Neural cell (in vitro differentiated cells): ENCODE measurements around the gene CBLIF. TPM values are rescaled to one million over a fixed set of nuclear protein-coding genes. Genes with fewer than 3 reads are reported as not detected.
"Not testable (repeated sequence)": the region's sequence is repeated elsewhere in the genome, so short reads cannot be mapped to it uniquely, and the experiment has no call there.

Source experiments
- H2AFZ ChIP-seq: fragments of 200-600, 300-800 bp; sonication (generic), shearing (Covaris generic); 2 replicates; pipeline ENCODE4 v1.6.0; 2014; ENCODE audit warnings: low read depth, mild to moderate bottlenecking, antibody characterized with exemption, low read length, moderate library complexity
- H3F3A ChIP-seq: fragments of 200-600 bp; shearing (Covaris generic); 2 replicates; pipeline ENCODE4 v1.6.1; 2016; ENCODE audit warnings: mild to moderate bottlenecking, moderate library complexity, mixed read lengths, antibody characterized with exemption, low read length; ENCODE audit not compliant: insufficient read depth, poor library complexity, severe bottlenecking
- H3K27ac ChIP-seq: fragments of 200-600, 300-800 bp; sonication (generic), shearing (Covaris generic); 2 replicates; pipeline ENCODE4 v1.5.1; 2014; ENCODE audit warnings: mild to moderate bottlenecking, low read length, moderate library complexity
- H3K27me3 ChIP-seq: fragments of 300-800, 200-600 bp; sonication (generic), shearing (Covaris generic); 2 replicates; pipeline ENCODE4 v1.6.0; 2014; ENCODE audit warnings: mild to moderate bottlenecking, low read depth, low read length, moderate library complexity; ENCODE audit not compliant: insufficient read depth
- H3K36me3 ChIP-seq: fragments of 300-800, 200-600 bp; sonication (generic), shearing (Covaris generic); 2 replicates; pipeline ENCODE4 v1.5.1; 2014; ENCODE audit warnings: mild to moderate bottlenecking, antibody characterized with exemption, low read length, moderate library complexity; ENCODE audit not compliant: insufficient read depth
- H3K4me2 ChIP-seq: fragments of 300-800, 200-600 bp; sonication (generic), shearing (Covaris generic); 2 replicates; pipeline ENCODE4 v1.6.0; 2014; ENCODE audit warnings: mild to moderate bottlenecking, low read length
- H3K4me3 ChIP-seq: fragments of 300-800, 200-600 bp; sonication (generic), shearing (Covaris generic); 2 replicates; pipeline ENCODE4 v1.5.1; 2014; ENCODE audit warnings: mild to moderate bottlenecking, low read length, moderate library complexity
- H3K79me2 ChIP-seq: fragments of 200-600 bp; shearing (Covaris generic); replicated peaks from 2 replicates; pipeline ENCODE4 v1.6.0; 2014; ENCODE audit warnings: mild to moderate bottlenecking, low read length, moderate library complexity; ENCODE audit not compliant: insufficient read depth
- H3K9ac ChIP-seq: fragments of 300-800, 200-600 bp; sonication (generic), shearing (Covaris generic); 2 replicates; pipeline ENCODE4 v1.6.1; 2016; ENCODE audit warnings: mild to moderate bottlenecking, low read length, mixed read lengths
- H3K9me2 ChIP-seq: fragments of 200-600 bp; shearing (Covaris generic); 2 replicates; pipeline ENCODE4 v1.6.1; 2016; ENCODE audit warnings: mild to moderate bottlenecking, low read length, mixed read lengths; ENCODE audit not compliant: insufficient read depth
- H3K9me3 ChIP-seq: fragments of 200-600, 300-800 bp; sonication (generic), shearing (Covaris generic); 2 replicates; pipeline ENCODE4 v1.6.1; 2016; ENCODE audit warnings: mild to moderate bottlenecking, mixed run types, low read length, moderate library complexity, mixed read lengths
- H4K20me1 ChIP-seq: fragments of 200-600 bp; shearing (Covaris generic); 2 replicates; pipeline ENCODE4 v1.6.1; 2016; ENCODE audit warnings: mild to moderate bottlenecking, mixed run types; ENCODE audit not compliant: insufficient read depth
- EP300 ChIP-seq: fragments of 450-650 bp; conservative IDR thresholded peaks from 2 replicates; pipeline ENCODE4 v1.6.1; 2014; ENCODE audit warnings: antibody characterized with exemption, mild to moderate bottlenecking, moderate library complexity; ENCODE audit not compliant: poor library complexity, severe bottlenecking
- EZH2 ChIP-seq: fragments of 200-600, 300-800 bp; shearing (Covaris generic), sonication (generic); IDR thresholded peaks from 2 replicates; pipeline ENCODE4 v1.6.1; 2014; ENCODE audit warnings: antibody characterized with exemption, low read length, borderline replicate concordance, mild to moderate bottlenecking; ENCODE audit not compliant: insufficient read depth, poor library complexity, severe bottlenecking
- MXI1 ChIP-seq: fragments of 450-650 bp; conservative IDR thresholded peaks from 2 replicates; pipeline ENCODE4 v1.6.1; 2014; ENCODE audit warnings: antibody characterized with exemption, mild to moderate bottlenecking; ENCODE audit not compliant: poor library complexity, severe bottlenecking
- POLR2AphosphoS5 ChIP-seq: IDR thresholded peaks from 2 replicates; pipeline ENCODE4 v1.6.1; 2012
- RAD21 ChIP-seq: fragments of 450-650 bp; conservative IDR thresholded peaks from 2 replicates; pipeline ENCODE4 v1.6.1; 2014; ENCODE audit warnings: antibody characterized with exemption, mild to moderate bottlenecking, moderate library complexity
- SMC3 ChIP-seq: fragments of 450-650 bp; conservative IDR thresholded peaks from 2 replicates; pipeline ENCODE4 v1.6.1; 2014; ENCODE audit warnings: antibody characterized with exemption, mild to moderate bottlenecking, moderate library complexity; ENCODE audit not compliant: poor library complexity
- TAF1 ChIP-seq: IDR thresholded peaks from 2 replicates; pipeline ENCODE4 v1.6.1; 2012; ENCODE audit warnings: low read depth
- polyA plus RNA-seq: library from polyadenylated mRNA; depleted of rRNA; stranded (reverse); fragments of >200 nt; gene quantifications from 2 replicates; pipeline ENCODE4 v1.2.3, GENCODE V29; 2014
- TF ChIP-seq, protein P1 (sequence below): IDR thresholded peaks from 2 replicates; pipeline ENCODE4 v1.6.1; 2012; ENCODE audit warnings: borderline replicate concordance
- TF ChIP-seq, protein P2 (sequence below): fragments of 450-650 bp; IDR thresholded peaks from 2 replicates; pipeline ENCODE4 v1.5.1; 2014; ENCODE audit warnings: antibody characterized with exemption, mild to moderate bottlenecking, moderate library complexity; ENCODE audit not compliant: poor library complexity, severe bottlenecking

CBLIF gene
- polyA plus RNA-seq, 1 donor from 2014 or later = not detected

DNA sequence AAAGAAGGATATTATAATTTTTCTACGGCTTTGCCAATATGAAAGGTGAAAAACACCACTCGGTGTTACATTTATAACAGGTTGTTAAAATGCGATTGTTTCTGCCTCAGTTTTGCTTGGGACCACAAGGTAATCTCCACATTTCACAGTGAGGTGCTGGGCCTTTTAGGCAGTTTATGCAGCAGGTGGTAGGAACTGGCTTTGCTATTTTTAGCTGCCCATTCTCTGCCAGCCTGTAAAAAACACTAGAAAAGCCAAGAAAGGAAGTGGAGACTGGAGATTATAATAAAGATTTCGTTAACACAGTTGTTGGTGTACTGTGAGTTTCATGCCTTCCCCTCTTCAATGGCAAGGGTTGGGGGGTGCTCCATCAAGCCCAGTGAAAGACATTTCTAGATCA is 26.7 kb downstream of the CBLIF start:
- H3K36me3 ChIP-seq = no peaks in the 10 kb centered on the region
- H3K4me3 ChIP-seq = no peak overlapping the region
- H3K4me2 ChIP-seq = no peak overlapping the region
- no peaks in the 10 kb centered on the region for H3K79me2 ChIP-seq
- no peak overlapping the region for H3K9ac ChIP-seq
- no peaks in the 10 kb centered on the region for H3K9me2 ChIP-seq
- no peaks in the 10 kb centered on the region for H3K9me3 ChIP-seq
- no peaks in the 10 kb centered on the region for H3F3A ChIP-seq
- H4K20me1 ChIP-seq = no peaks in the 10 kb centered on the region
- no peak overlapping the region for H2AFZ ChIP-seq
- H3K27me3 ChIP-seq = no peaks in the 10 kb centered on the region
- TF ChIP-seq, protein P1, sequence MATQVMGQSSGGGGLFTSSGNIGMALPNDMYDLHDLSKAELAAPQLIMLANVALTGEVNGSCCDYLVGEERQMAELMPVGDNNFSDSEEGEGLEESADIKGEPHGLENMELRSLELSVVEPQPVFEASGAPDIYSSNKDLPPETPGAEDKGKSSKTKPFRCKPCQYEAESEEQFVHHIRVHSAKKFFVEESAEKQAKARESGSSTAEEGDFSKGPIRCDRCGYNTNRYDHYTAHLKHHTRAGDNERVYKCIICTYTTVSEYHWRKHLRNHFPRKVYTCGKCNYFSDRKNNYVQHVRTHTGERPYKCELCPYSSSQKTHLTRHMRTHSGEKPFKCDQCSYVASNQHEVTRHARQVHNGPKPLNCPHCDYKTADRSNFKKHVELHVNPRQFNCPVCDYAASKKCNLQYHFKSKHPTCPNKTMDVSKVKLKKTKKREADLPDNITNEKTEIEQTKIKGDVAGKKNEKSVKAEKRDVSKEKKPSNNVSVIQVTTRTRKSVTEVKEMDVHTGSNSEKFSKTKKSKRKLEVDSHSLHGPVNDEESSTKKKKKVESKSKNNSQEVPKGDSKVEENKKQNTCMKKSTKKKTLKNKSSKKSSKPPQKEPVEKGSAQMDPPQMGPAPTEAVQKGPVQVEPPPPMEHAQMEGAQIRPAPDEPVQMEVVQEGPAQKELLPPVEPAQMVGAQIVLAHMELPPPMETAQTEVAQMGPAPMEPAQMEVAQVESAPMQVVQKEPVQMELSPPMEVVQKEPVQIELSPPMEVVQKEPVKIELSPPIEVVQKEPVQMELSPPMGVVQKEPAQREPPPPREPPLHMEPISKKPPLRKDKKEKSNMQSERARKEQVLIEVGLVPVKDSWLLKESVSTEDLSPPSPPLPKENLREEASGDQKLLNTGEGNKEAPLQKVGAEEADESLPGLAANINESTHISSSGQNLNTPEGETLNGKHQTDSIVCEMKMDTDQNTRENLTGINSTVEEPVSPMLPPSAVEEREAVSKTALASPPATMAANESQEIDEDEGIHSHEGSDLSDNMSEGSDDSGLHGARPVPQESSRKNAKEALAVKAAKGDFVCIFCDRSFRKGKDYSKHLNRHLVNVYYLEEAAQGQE = no peak
- TF ChIP-seq RAD21 = no peak
- TF ChIP-seq, protein P2, sequence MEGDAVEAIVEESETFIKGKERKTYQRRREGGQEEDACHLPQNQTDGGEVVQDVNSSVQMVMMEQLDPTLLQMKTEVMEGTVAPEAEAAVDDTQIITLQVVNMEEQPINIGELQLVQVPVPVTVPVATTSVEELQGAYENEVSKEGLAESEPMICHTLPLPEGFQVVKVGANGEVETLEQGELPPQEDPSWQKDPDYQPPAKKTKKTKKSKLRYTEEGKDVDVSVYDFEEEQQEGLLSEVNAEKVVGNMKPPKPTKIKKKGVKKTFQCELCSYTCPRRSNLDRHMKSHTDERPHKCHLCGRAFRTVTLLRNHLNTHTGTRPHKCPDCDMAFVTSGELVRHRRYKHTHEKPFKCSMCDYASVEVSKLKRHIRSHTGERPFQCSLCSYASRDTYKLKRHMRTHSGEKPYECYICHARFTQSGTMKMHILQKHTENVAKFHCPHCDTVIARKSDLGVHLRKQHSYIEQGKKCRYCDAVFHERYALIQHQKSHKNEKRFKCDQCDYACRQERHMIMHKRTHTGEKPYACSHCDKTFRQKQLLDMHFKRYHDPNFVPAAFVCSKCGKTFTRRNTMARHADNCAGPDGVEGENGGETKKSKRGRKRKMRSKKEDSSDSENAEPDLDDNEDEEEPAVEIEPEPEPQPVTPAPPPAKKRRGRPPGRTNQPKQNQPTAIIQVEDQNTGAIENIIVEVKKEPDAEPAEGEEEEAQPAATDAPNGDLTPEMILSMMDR = no peak
- no peak for TF ChIP-seq MXI1
- TF ChIP-seq POLR2AphosphoS5 = no peak
- no peak overlapping the region for H3K27ac ChIP-seq

DNA sequence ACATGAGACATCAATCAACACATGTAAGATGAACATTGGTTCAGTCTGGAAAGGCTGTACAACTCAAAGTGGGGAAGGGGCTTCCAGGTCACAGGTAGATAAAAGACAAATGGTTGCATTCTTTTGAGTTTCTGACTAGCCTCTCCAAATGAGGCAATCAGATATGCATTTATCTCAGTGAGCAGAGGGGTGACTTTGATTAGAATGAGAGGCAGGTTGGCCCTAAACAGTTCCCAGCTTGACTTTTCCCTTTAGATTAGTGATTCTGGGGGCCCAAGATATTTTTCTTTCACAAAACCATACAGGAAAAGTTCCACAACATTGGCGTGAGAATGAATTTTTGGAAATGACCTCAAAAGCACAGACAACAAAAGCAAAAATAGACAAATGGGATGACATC is 28.9 kb downstream of the CBLIF start:
- not testable (repeated sequence) for H3K79me2 ChIP-seq, H4K20me1 ChIP-seq, H3K9me3 ChIP-seq, H3K9me2 ChIP-seq, H3K4me2 ChIP-seq, H2AFZ ChIP-seq, H3K36me3 ChIP-seq, H3F3A ChIP-seq, H3K27ac ChIP-seq, H3K27me3 ChIP-seq, H3K4me3 ChIP-seq, H3K9ac ChIP-seq

DNA sequence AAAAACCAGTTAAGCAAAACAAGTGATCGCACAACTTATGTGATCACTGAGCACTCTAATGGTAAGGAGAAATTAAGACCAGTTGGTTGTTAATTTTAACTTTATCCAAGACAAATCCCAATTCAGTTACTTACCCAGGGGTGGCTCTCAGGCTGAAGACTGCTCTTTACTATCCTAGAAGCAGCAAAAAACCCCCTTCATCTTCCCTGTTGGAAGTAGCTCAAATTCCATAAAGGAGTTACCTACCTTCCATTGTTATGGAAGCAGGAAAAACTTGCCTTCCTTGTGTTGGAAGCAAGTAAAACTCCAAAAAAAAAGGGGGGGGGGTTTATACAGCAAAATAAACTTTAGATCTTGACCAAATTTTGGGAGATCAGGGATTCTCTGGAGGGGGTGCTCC is 29.5 kb downstream of the CBLIF start:
- Histone ChIP-seq H3K36me3 (no peaks in the 10 kb centered on the region), H2AFZ (no peak overlapping the region), H4K20me1 (no peaks in the 10 kb centered on the region), H3K9me3 (no peaks in the 10 kb centered on the region), H3K9ac (no peak overlapping the region), H3K4me3 (no peak overlapping the region), H3K9me2 (no peaks in the 10 kb centered on the region), H3K4me2 (no peak overlapping the region), H3F3A (no peaks in the 10 kb centered on the region), H3K27ac (no peak overlapping the region), H3K27me3 (no peaks in the 10 kb centered on the region), H3K79me2 (no peaks in the 10 kb centered on the region)
- TF ChIP-seq, protein P1 = no peak
- TF ChIP-seq EZH2 (no peak), POLR2AphosphoS5 (no peak), RAD21 (no peak), EP300 (no peak), TAF1 (no peak), MXI1 (no peak), SMC3 (no peak)
- TF ChIP-seq, protein P2 = no peak
